ENCODE measurements around the gene GFER.

DNA sequence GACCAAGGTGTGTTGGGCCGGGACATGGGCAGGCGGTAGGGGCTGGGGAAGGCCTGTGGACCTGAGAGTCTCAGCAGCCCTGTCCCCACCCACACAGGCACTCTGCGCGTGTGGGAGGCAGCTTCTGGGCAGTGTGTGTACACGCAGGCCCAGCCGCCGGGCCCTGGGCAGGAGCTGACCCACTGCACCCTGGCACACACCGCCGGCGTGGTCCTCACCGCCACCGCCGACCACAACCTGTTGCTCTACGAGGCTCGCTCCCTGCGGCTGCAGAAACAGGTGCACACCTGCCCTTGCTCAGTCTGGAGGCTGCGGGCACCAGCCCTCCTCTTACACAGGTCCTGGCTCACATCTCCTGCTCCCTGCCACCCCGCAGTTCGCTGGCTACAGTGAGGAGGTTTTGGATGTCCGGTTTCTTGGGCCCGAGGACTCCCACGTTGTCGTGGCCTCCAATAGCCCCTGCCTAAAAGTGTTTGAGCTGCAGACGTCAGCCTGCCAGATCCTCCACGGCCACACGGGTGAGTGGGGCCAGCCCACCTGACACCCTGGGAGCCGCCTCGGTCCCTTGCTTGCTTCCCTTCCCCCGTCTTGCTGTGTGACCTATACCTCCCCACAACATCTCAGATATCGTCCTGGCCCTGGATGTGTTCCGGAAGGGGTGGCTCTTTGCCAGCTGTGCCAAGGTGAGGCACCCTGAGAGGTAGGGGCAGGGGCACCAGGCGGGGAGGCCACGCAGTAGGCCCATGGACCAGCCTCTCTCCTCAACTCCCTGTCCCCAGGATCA, 8.4 kb upstream of the GFER start:
- TF ChIP-seq, protein P1, sequence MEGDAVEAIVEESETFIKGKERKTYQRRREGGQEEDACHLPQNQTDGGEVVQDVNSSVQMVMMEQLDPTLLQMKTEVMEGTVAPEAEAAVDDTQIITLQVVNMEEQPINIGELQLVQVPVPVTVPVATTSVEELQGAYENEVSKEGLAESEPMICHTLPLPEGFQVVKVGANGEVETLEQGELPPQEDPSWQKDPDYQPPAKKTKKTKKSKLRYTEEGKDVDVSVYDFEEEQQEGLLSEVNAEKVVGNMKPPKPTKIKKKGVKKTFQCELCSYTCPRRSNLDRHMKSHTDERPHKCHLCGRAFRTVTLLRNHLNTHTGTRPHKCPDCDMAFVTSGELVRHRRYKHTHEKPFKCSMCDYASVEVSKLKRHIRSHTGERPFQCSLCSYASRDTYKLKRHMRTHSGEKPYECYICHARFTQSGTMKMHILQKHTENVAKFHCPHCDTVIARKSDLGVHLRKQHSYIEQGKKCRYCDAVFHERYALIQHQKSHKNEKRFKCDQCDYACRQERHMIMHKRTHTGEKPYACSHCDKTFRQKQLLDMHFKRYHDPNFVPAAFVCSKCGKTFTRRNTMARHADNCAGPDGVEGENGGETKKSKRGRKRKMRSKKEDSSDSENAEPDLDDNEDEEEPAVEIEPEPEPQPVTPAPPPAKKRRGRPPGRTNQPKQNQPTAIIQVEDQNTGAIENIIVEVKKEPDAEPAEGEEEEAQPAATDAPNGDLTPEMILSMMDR (optimal IDR thresholded peaks at IDR 0.05 in 1 of 3, IDR thresholded peaks at IDR 0.05 in 1 of 3, conservative IDR thresholded peaks at IDR 0.05 in 1 of 3; ENCODE audit: extremely low read depth in 1 of 3, insufficient read depth in 2 of 3, low read length in 3 of 3) = no peak
- no peak for TF ChIP-seq EZH2 (IDR thresholded peaks at IDR 0.05; ENCODE audit: low read length)

Measured in keratinocyte (primary cell).